ENCODE results near the gene APOA4.

DNA sequence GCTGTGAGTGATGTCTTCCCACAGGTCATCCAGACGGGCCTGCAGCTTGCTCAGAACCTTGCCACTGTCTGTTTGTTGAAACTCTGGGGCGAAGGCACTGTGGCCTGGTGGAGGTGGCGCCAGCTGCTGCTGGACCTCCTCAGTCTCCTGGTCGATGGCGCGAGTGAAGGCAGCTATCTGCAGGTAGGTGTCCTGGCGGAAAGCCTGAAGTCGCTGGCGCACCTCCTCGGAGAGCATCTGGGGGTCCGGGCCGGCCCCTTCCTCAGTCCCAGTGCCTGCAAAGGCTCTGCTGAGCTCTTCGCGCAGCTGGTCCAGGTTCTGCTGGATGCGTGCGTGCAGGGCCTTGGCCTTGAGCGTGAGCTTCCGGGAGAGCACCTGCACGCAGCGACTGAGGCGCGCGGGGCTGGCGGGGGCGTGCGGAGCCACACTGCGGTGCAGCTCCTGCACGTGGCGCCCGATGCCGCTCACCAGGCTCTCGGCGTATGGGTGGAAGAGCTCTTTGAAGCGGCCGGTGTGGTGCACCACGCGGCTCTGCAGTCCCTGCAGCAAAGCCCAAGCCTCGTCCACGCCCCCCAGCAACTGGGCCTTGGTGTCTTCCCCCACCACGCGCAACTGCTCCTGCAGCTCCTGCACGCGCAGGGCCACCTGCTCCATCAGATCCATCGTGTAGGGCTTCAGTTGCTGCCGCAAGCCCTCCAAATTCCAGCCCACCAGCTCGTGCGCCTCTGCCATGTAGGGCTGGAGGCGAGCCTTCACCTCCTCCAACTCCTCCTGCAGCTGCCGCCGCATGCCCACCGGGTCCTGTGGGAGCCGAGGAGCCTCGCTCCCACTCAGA is 32.7 kb downstream of the APOA4 start:
- TF ChIP-seq, protein P1, sequence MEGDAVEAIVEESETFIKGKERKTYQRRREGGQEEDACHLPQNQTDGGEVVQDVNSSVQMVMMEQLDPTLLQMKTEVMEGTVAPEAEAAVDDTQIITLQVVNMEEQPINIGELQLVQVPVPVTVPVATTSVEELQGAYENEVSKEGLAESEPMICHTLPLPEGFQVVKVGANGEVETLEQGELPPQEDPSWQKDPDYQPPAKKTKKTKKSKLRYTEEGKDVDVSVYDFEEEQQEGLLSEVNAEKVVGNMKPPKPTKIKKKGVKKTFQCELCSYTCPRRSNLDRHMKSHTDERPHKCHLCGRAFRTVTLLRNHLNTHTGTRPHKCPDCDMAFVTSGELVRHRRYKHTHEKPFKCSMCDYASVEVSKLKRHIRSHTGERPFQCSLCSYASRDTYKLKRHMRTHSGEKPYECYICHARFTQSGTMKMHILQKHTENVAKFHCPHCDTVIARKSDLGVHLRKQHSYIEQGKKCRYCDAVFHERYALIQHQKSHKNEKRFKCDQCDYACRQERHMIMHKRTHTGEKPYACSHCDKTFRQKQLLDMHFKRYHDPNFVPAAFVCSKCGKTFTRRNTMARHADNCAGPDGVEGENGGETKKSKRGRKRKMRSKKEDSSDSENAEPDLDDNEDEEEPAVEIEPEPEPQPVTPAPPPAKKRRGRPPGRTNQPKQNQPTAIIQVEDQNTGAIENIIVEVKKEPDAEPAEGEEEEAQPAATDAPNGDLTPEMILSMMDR (IDR thresholded peaks at IDR 0.05) = no peak
- no peak for TF ChIP-seq POLR2A (IDR thresholded peaks at IDR 0.05)

Measured in uterus (tissue), 2 donors.